Hypothalamus (tissue), 51 donors: ENCODE measurements around the gene SYT13.

ENCODE experiments used
- DNase-seq, 51 donors: peaks; one replicate each; lab custom pipeline; 2025; lab: John Stamatoyannopoulos, UW

SYT13 gene

DNA sequence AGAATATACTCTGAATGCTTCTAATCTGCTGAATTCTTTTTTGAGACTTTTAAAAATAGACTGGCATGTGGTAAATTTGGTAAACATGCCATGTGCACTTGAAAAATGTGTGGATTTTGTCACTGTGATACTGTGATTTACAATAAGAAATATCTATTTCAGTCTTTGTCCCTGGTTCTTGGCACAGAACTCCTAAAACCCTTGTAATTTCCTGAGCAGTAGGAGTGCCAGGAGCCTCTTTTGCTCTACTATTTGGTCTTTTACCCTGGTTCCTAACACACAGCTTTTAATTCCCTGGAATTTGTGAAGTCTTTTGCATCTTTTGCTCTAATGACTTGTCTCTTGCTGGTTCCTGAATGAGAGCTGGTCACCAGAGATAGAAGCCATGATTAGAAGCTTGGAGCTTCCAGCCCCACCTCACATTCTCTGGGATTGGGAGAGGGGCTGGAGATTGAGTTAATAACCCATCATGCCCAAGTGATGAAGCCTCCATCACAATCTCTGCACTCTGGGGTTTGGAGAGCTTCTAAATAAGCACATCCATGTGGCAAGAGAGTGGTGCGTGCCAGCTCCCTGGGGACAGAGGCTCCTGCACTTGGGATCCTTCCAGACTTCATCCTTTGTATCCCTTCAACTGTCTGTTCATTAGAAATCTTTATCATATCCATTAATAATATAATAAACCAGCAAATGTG lies 27.2 kb upstream of the SYT13 start:
- no peak for DNase-seq

DNA sequence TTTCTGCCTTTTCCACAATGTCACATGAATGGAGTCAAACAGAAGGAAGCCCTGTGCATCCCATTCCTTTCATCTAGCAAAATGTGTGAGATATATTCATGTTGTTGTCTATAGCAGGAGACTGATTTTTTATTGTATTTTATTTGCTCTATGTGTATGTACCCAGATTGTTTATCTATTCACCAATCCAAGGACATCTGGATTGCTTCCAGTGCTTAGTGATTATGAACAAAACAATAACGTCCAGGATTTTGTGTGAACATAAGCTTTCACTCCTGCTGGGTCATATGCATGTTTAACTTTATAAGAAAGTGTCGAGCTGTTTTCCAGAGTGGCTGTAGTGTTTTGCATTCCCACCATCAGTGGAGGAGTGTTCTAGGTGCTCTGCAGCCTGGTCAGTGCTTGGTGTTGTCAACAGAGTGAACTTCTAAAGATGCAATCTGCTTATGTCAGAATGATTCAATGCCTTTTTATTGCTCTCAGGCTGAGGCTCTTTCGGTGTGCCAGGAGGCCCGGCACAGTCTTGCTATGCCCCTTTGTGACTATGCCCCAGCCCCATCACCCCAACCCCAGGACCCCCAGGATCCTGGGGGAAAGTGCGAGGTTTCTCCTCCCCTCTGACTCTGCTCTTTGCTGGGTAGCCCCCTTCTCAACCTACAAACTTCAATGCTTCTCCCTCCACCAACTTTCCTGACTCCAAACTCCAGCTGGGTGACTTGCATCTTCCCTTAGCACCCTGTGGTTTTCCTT lies 19.9 kb upstream of the SYT13 start:
- DNase-seq: no peak

DNA sequence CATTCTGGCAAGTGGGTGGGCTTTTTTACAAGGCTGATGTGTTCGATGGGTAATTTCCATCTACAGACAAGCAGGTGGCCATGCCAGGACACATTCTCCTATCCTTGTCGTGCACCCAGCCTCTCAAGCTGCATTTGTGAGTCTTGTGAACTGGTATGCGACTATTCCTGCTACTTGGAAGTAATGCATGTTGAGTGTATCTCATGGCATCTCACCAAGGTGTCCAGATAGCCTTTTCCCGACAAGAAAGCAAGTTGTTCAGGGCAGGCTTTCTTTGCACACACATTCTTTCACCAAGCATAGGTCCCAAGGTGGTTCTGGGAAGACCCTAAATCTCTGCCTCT lies 18.8 kb upstream of the SYT13 start:
- DNase-seq: no peak

- no peak for DNase-seq
Measured at GRCh38 chr11:45304111-45304991, 18.2 kb upstream of the SYT13 start.

GRCh38 chr11:45303316-45303715 lies 17.2 kb upstream of the SYT13 start:
- no peak for DNase-seq

- no peak for DNase-seq
Measured at GRCh38 chr11:45301537-45302246, 15.6 kb upstream of the SYT13 start.

DNA sequence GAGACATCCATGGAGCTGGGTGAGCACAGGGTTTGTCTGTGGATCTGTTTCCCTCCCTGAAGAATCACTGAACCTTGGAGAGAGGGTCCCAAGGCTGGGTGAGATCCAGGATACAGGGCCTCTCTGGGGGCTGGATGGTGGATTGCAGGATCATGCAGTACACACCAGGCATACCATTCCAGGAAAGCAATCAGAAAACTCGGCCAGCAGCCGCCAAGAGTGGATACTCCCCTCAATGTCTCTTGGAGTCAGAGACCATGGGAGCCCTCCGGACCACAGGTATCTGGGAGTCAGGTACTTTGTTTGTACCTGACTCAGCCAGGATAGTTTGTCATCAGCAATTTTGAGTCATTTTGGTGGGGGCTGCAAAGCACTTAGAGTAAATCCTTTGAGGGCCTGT lies 14.6 kb upstream of the SYT13 start:
- no peak for DNase-seq

DNA sequence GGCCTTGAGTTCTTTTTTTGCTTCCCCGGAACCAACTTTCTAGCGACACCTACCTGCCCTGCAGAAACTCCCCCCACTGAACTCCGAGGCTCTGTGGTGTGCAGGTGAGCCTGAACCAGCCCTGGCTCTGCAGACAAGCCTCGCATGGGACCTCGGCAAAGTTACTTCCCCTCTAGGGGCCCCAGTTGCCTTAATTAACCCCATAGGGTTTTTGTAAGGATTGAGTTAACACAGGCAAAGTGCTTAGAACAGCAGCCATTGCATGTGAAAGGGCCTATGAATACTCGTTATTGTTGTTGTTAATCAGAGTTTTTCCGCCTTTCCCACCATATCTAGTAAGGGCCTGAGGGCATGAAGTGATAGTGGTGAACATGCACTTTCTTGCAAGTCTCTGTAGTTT lies 12.6 kb upstream of the SYT13 start:
- DNase-seq: no peak

DNA sequence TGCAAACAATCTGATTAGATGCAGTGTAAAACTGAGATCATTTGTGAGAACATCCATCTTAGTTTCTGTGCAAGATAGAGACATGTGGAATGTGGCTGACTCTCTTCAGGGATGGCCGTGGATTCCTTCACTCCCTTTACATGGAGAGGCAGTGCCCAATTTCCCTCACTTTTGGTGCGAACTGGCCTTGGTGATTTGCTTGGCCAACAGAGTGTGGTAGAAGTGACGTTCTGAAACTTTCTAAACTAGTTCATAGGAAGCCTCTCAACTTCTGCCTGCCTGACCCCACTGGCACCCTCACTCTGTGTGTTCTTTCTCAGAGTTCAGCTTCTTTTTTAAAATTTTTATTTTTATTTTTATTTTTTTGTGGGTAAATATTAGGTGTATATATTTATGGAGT lies 9.9 kb upstream of the SYT13 start:
- no peak for DNase-seq

- DNase-seq: no peak
Measured at GRCh38 chr11:45294499-45294898, 8.4 kb upstream of the SYT13 start.

DNA sequence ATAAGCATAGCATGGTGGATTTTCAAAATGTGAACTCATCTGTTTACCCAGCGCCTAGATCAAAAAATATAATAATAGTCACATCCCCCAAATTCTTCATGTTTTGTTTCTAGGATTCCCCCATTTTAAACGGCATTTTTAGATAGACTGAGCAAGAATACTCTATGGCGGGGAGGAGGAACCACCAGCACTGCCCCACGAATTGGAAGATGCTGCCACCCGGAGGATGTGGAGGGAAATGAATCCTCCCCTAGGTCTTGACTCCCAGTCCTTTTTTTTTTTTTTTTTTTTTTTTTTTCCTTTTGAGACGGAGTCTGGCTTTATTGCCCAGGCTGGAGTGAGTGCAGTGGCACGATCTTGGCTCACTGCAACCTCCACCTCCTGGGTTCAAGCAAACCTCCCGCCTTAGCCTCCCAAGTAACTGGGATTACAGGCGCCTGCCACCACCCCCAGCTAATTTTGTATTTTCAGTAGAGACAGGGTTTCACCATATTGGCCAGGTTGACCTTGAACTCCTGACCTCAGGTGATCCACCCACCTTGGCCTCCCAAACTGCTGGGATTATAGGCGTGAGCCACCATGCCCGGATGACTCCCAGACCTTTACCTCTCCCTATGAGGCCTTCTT lies 7.5 kb upstream of the SYT13 start:
- peak in 36 of 51 donors; percentile 3 to 74 (median 36) for DNase-seq

DNA sequence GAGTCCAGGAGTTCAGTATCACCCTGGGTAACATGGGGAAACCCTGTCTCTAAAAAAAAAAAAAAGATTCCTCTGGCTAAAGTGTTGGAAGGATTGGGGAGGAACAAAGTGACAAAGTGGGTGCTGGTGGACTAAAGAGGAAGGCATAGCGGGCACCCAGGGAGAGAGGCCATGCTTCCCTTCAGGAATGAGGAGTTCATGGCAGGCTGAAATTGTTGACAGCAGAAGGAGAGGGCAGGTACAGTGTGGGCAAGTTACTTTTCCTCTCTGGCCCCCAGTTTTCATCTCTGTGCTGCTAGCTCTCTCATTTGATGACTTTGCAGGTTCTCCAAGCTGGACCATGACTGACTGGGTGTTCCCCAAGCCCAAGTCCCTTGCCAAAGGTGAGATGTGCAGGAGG lies 4.4 kb upstream of the SYT13 start:
- no peak for DNase-seq

- no peak for DNase-seq
Measured at GRCh38 chr11:45289369-45289768, 3.2 kb upstream of the SYT13 start.

GRCh38 chr11:45288339-45288738 lies 2.2 kb upstream of the SYT13 start:
- DNase-seq: no peak

GRCh38 chr11:45287316-45287903 lies 1.3 kb upstream of the SYT13 start:
- DNase-seq: no peak

DNA sequence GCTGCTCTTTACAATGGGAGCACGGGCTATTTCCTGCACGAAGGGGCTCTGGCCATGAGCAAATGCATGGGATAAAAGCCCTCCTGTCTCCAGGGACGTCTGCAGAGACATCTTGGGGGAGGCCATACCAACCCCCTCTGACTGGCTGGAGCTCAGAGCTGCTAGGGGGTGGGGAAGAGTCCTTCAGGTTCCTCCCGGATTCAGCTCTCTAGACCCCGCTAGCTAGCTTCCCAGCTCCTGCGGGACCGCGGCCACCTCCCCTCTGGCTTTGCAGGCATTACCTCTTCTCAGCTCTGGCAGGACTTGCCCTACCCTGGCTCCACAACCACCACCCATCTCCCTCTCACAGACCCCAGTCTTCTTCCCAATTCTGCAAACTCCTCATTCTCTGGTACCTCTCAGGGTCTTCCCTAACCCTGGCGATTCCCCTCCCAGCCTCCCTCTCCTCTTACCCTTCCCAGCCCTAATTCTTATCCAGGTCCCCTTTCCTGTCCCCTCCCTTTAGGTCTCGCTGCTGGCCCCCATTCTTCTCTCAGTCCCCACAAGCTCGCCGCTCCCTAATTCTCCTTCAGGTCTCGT lies 802 bp downstream of the SYT13 start:
- no peak for DNase-seq

GRCh38 chr11:45282081-45282480 lies 4.1 kb downstream of the SYT13 start:
- DNase-seq: no peak

DNA sequence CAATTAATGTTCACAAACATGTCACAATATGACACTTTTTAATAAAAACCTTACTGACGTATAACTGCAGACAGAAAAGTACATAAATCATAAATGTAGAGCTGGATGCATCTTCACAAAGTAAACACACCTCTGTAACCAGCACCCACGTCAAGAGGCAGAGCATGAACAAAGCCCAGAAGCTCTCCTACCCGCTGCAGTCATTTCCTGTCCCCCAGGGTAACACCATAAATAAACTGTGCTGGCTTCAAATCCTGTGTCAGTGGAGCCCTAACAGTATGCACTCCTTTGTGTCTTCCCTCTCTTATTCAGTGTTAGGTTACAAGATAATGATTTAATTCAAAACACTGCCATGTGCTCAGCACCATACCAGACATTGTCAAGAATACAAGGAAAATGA lies 5.7 kb downstream of the SYT13 start:
- no peak for DNase-seq

DNA sequence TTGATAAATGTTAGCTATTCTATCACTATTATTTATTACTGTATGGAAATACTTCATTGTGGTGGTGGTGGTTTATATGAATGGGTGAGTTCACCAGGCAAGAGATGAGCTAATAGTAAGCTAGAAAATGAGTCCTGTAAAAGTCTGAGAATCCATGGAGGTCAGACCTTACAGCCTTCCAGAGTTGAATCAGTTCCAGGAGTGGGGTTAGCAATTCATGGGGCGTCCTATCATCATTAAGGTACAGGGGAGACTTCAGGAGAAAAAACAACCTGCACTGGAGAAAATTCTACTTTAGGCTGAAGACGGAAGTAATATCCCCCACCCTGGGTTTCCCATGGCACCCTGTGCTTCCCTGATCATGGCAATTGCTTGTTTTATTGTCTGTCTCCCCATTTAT lies 6.5 kb downstream of the SYT13 start:
- no peak for DNase-seq

DNA sequence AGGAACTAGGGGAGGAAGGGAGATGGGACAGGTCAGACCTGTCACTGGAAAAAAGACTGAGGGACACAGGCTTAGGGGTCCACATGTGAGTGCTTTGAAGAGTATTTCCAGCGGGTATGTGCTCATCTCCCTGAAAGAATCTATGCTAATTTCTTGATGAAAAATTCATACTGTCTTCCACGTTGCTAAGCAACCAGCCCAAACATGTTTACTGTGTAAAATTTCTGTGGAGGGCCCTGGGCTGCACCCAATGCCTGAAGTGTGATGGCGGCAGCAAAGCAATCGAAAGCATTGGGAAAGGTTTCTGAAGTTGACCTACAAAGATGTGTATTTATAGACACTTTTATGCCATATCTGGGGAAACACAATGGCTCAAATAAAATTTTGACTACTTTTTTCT lies 7.4 kb downstream of the SYT13 start:
- peak in 1 of 51 donors; percentile 81 for DNase-seq
